HS-27A (cell line): ENCODE data around the gene AGPAT3.

ENCODE experiments used
- DNase-seq: peaks from one replicate; pipeline ENCODE4 v3.0.0-alpha.2; 2012; ENCODE audit warnings: low read depth, missing footprints

The AGPAT3 gene

GRCh38 chr21:43865540-43866259 lies 677 bp downstream of the AGPAT3 start:
- DNase-seq = no peak

- no peak for DNase-seq
Observed at GRCh38 chr21:43866260-43866629, 1.2 kb downstream of the AGPAT3 start.

GRCh38 chr21:43866659-43867331 lies 1.8 kb downstream of the AGPAT3 start:
- no peak for DNase-seq

- DNase-seq = no peak
Observed at GRCh38 chr21:43867332-43867703, 2.3 kb downstream of the AGPAT3 start.

GRCh38 chr21:43867948-43868347 lies 2.9 kb downstream of the AGPAT3 start:
- no peak for DNase-seq

GRCh38 chr21:43868461-43868860 lies 3.4 kb downstream of the AGPAT3 start:
- no peak for DNase-seq

- no peak for DNase-seq
Observed at GRCh38 chr21:43869486-43870325, 4.7 kb downstream of the AGPAT3 start.

GRCh38 chr21:43871487-43871886 lies 6.5 kb downstream of the AGPAT3 start:
- no peak for DNase-seq

- DNase-seq = no peak
Observed at GRCh38 chr21:43872531-43873197, 7.6 kb downstream of the AGPAT3 start.

- DNase-seq = no peak
Observed at GRCh38 chr21:43873673-43874072, 8.7 kb downstream of the AGPAT3 start.

- no peak for DNase-seq
Observed at GRCh38 chr21:43874085-43874805, 9.2 kb downstream of the AGPAT3 start.

GRCh38 chr21:43876605-43877004 lies 11.6 kb downstream of the AGPAT3 start:
- no peak for DNase-seq

- no peak for DNase-seq
Observed at GRCh38 chr21:43877936-43878575, 13.0 kb downstream of the AGPAT3 start.

GRCh38 chr21:43879348-43880110 lies 14.5 kb downstream of the AGPAT3 start:
- no peak for DNase-seq

- DNase-seq = no peak
Observed at GRCh38 chr21:43880111-43880985, 15.3 kb downstream of the AGPAT3 start.

GRCh38 chr21:43881283-43881682 lies 16.3 kb downstream of the AGPAT3 start:
- no peak for DNase-seq

GRCh38 chr21:43881935-43882334 lies 16.9 kb downstream of the AGPAT3 start:
- DNase-seq = no peak

GRCh38 chr21:43882952-43883545 lies 18.0 kb downstream of the AGPAT3 start:
- no peak for DNase-seq
